Measurements from ENCODE around the gene TTLL11.

Gene TTLL11

GRCh38 chr9:122088880-122089706, 4.0 kb downstream of the TTLL11 start:
- H3K4me3 ChIP-seq (ENCODE audit: low read length): no peak overlapping the region
- DNase-seq (ENCODE audit: low read depth): no peak
- TF ChIP-seq, protein P1, sequence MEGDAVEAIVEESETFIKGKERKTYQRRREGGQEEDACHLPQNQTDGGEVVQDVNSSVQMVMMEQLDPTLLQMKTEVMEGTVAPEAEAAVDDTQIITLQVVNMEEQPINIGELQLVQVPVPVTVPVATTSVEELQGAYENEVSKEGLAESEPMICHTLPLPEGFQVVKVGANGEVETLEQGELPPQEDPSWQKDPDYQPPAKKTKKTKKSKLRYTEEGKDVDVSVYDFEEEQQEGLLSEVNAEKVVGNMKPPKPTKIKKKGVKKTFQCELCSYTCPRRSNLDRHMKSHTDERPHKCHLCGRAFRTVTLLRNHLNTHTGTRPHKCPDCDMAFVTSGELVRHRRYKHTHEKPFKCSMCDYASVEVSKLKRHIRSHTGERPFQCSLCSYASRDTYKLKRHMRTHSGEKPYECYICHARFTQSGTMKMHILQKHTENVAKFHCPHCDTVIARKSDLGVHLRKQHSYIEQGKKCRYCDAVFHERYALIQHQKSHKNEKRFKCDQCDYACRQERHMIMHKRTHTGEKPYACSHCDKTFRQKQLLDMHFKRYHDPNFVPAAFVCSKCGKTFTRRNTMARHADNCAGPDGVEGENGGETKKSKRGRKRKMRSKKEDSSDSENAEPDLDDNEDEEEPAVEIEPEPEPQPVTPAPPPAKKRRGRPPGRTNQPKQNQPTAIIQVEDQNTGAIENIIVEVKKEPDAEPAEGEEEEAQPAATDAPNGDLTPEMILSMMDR (IDR thresholded peaks at IDR 0.05; ENCODE audit: insufficient read depth, low read depth, low read length, missing control alignments): no peak

GRCh38 chr9:122087406-122088200, 5.5 kb downstream of the TTLL11 start:
- peak; percentile 9 for DNase-seq (ENCODE audit: low read depth)
- H3K4me3 ChIP-seq (ENCODE audit: low read length): no peak overlapping the region
- TF ChIP-seq, protein P1 (IDR thresholded peaks at IDR 0.05; ENCODE audit: insufficient read depth, low read depth, low read length, missing control alignments): no peak

DNA sequence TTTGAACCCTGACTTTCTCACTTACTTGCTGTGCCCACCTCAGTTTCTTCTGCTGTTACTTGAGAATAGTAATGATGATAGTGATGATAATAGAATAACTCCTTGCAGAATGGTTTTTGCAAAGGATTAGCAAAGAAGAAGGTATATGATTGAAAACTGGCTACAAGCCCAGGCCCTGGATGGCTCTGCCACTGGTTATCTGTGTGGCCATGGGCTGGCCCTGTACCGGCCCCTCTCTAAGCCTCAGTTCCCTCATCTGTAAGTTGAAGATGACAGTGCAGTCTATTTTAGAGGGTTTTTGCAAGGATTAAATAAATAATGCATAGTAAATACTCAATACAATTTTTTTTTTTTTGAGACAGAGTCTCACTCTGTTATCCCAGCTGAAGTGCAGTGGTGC, 6.2 kb downstream of the TTLL11 start:
- no peak overlapping the region for H3K4me3 ChIP-seq (ENCODE audit: low read length)
- no peak for DNase-seq (ENCODE audit: low read depth)
- TF ChIP-seq, protein P1 (IDR thresholded peaks at IDR 0.05; ENCODE audit: insufficient read depth, low read depth, low read length, missing control alignments): no peak

- TF ChIP-seq, protein P1 (IDR thresholded peaks at IDR 0.05; ENCODE audit: insufficient read depth, low read depth, low read length, missing control alignments): no peak
- no peak for DNase-seq (ENCODE audit: low read depth)
- H3K4me3 ChIP-seq (ENCODE audit: low read length): no peak overlapping the region
These were observed 7.8 kb downstream of the TTLL11 start for GRCh38 chr9:122085260-122085659.

DNA sequence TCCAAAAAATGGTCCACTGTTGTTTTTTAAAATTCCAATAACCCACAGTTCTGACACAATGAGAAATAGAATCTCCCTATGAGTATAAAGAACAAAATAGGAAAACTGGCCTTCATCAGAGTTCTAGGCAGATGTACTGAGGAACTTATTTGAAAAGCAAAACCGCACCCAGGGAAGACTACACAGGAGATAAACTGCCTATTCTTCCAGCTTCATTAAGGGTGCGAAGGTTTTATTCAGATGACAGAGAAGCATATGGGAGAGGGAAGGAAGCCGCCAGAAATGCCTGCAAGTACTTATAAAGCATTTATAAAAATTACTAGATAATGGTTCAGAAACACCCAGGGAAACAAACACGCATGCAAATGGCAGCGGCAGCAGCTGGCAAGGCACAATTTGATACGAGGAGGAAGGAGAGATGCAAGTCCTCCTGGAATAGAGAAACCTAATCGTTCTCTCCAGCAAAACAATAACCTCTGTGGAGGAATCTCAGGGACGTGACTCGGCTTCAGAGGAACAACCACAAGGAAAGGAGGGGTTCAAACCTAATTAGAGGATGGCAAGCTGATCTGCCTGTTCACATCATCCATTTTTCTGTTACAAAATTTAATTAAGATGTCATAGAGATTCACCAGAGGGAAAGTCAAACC, 9.0 kb downstream of the TTLL11 start:
- TF ChIP-seq, protein P1 (IDR thresholded peaks at IDR 0.05; ENCODE audit: insufficient read depth, low read depth, low read length, missing control alignments): no peak
- H3K4me3 ChIP-seq (ENCODE audit: low read length): no peak overlapping the region
- no peak for DNase-seq (ENCODE audit: low read depth)

GRCh38 chr9:122080986-122081385, 12.1 kb downstream of the TTLL11 start:
- no peak for DNase-seq (ENCODE audit: low read depth)
- H3K4me3 ChIP-seq (ENCODE audit: low read length): no peak overlapping the region
- TF ChIP-seq, protein P1 (IDR thresholded peaks at IDR 0.05; ENCODE audit: insufficient read depth, low read depth, low read length, missing control alignments): no peak
